ENCODE measurements around the gene CFAP45.

The CFAP45 gene

DNA sequence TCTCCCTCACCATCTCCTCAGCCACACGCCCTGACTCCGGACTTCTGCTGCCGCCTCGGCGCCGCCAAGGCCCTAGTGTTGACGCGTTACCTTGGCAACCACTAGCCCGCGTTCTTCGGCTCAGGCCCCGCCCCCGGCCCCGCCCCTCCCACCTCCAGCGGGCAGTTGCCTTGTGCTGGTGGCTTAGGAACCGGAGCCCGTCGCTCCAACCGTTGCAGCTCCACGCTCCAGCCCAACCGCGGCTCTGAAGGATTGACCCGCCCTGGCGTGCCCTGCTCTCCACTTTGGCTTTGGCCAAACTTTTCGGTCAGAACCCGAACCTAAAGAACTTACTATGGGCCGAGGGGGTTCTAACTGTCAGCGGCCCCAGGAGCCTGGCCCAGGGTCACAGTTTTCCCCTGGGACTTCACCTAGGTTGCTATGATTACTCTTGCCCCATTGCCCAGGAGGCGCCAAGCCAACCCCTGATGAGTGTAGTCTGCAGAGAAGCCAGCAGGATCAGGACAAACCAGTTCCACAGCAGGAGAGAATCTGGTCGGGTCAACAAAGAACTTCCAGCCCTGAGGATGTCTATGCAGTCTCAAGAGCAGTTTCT lies at the start of gene CFAP45:
TSS of gene CFAP45 (minus strand) at position 80 of the 595 bp plus-strand sequence. CDS start at position 13, 67 bp downstream.
- DNase-seq: peak; percentile 92

- no peak for DNase-seq
Observed at GRCh38 chr1:159949123-159949522, 49.2 kb upstream of the CFAP45 start.

DNA sequence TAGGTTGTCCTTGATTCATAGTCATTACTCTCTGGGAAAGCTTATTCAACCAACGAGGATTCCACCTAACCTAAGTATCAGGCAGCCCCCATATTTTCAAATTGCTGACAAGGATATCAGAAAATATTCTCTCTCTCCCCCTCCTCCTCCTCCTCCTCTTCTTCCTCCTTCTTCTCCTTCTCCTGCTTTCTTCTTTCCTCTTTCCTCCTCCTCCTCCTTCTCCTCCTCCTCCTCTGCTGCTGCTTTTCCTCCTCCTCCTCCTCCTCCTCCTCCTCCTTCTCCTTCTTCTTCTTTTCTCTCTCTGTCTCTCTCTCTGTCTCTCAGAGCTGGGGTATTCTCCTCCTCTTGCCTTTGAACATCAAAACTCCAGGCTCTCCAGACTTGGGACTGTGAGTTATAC lies 48.0 kb upstream of the CFAP45 start:
- no peak for DNase-seq

DNA sequence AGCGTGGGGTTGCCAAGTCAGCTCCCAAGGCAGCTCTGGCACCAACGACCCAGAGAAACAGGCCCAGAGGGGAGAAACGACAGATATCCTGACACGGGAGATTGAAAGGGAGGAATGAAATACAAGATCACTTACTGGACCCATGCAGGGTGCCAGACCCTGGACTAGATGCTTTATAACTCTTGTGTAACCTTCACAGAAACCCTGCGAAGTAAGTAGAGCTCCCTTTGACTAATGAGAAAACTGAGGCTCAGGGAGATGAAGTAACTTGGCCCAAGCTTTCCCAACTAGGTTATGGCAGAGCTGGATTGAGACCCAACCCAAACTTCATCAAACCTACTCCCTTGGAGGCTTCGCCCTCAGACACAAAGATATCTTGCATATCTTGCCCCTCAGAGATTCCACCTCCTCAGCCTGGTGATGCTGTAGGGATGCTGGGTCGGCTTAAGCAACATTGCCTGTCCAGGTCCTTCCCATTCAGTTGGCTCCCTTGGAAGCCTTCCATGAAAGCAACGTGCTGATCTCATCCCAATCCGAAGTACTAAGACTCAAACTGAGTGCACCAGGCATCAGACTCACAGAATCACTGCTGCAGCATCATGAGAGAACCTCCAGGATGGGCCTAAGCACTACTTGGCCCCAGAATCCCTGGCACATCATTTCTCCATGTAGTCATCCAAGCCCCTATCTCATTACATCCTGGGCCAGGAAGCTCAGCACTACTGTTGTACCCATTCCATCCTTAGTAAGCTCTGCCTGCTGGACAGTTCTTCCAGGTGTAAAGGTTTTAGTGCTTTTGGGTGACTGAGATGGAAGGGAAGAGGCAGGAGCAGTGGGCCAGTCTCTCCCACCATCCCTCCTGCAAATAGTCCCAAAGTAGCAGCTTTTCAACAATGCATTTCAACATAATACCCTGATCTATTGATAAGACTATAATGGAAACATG lies 46.5 kb upstream of the CFAP45 start:
- DNase-seq: no peak

GRCh38 chr1:159945483-159946241 lies 45.7 kb upstream of the CFAP45 start, which contains the start of gene IGSF9:
TSS of gene IGSF9 (minus strand) at chr1:159945613. CDS start at chr1:159943454, 2,159 bp downstream.
- DNase-seq: peak; percentile 94

- DNase-seq: no peak
Observed at GRCh38 chr1:159944623-159945455, 44.9 kb upstream of the CFAP45 start.

GRCh38 chr1:159943908-159944622 lies 44.1 kb upstream of the CFAP45 start:
- DNase-seq: peak; percentile 29

DNA sequence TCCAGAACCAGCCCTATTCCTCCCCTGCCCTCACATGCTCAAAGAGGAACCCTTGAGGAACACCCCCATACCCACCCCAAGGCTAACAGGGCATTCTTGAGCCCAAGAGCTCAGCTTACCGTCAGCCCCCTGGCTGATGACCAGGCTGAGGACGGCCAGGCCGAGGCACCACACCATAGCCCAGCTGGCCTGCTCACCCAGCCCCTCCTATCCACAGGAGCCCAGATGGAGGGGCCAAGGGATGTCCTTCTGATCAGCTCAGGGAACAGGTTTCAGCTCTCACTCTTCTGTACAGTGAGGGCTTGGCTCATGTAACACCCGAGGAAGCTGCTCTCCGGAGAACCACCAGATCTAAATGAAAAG lies 43.3 kb upstream of the CFAP45 start:
- DNase-seq: no peak

GRCh38 chr1:159942632-159943277 lies 42.8 kb upstream of the CFAP45 start:
- DNase-seq: no peak

GRCh38 chr1:159941591-159942560 lies 41.9 kb upstream of the CFAP45 start:
- DNase-seq: peak; percentile 96

DNA sequence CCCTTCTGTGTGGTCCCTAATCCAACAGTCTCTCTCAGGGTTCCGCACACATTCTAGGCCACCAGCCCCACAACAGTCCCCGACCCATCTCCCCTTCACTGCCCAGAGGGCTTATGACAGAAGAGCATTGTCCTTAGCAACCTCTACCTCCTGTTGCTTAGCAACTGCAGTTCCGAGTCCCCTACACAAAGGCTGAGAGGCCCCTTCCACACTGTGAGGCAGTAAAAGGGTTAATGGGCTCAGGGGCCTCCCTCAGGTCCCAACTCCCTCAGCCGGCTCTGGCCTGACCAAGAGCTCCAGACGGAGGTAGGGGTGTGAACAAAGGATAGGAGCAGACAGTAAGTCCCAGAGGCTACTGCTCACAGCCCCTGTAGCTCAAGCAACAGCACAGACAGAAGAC lies 41.2 kb upstream of the CFAP45 start:
- peak; percentile 24 for DNase-seq

GRCh38 chr1:159940006-159940620 lies 40.1 kb upstream of the CFAP45 start:
- no peak for DNase-seq

DNA sequence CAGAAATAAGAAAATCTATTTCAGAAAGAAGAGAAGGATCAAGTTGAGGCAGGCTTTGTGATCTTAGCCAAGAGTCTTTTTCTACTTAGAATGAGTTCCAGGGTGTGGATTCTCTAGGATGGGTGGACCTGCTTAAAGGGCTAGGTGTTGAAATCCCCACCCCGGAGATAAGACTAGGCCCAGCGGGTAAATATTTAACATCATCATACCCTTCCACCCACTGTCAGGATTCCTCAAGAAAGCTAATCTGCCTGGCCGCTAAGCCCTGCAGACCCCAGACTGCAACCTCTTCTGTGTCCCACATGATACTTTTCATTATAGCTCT lies 39.7 kb upstream of the CFAP45 start:
- DNase-seq: no peak

DNA sequence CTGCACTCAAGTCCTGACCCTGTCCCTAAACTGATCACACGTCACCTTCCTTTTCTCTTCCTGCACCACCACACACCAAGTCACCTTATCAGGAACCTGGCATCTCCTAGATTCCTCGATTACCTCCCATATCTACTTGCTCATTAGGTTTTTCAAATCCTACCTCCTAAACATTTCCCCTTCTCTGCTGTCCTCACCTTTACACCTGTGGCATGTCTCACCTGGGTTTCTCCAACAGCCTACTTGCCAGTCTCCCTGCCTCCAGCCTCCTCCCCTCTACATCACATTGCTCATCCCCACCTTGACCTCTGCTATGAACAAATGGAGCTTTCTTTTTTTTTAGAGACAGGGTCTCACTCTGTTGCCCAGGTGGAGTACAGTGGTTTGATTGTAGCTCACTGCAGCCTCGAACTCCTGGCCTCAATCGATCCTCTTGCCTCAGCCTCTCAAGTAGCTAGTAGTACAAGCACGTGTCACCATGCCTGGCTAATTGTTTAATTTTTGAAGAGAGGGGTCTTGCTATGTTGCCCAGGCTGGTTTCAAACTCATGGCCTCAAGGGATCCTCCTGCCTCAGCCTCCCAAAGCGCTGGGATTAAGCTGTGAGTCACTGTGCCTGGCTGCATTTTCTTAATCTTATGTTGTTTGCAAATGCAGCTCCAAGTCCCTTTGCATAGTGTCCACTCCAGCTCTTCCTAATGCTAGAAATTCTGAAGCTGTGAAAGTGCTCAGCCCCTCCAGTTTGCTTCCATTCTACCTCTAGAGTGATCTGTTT lies 39.1 kb upstream of the CFAP45 start:
- no peak for DNase-seq

- no peak for DNase-seq
Observed at GRCh38 chr1:159938211-159938852, 38.4 kb upstream of the CFAP45 start.

- peak; percentile 28 for DNase-seq
Observed at GRCh38 chr1:159937054-159937750, 37.2 kb upstream of the CFAP45 start.

DNA sequence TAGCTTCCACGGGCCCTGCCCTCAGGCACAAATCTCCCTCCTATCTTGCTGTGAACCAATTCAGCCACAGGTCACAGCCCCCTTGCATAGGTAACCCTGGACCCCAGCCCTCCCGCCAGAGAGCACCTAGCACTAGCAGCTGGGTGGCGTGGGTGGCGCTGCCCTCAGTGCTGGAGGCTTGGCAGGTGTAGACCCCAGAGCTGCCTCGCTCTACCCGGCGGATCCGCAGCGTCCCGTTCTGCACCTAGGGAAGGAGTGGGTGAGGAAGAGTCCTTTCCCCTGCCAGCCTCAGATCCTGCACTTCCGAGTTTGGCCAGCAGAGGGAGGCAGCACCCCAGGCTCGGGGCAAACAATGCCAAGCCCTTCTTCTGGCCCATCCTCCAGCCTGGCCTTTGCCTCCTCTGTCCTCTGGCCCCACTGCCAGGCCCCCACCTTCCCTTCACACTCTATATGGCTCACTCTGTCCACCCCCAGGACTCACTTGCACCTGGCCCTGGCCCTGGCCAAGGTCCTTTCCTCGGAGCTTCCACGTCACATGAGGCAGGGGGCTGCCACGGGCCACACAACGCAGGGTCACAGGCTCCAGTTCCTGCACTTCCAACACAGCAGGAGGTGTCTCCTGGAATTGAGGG lies 36.4 kb upstream of the CFAP45 start:
- DNase-seq: peak; percentile 54

Data from NCI-H1436 (cell line).